Breast epithelium (tissue), 3 donors: Measurements from ENCODE around the gene MIEN1.

Experiments
- CTCF ChIP-seq, 3 donors: fragments of 450-650 bp; IDR thresholded peaks; one replicate each; pipeline ENCODE4 v1.5.1; 2016 to 2017; ENCODE audit warnings: antibody characterized with exemption in 3 of 3, mild to moderate bottlenecking in 3 of 3, moderate library complexity in 3 of 3
- POLR2A ChIP-seq: fragments of 450-650 bp; IDR thresholded peaks from one replicate; pipeline ENCODE4 v1.6.1; 2016; ENCODE audit warnings: antibody characterized with exemption, mild to moderate bottlenecking, moderate library complexity

GRCh38 chr17:39709998-39710964 is 20.1 kb downstream of the MIEN1 start:
- TF ChIP-seq CTCF (IDR thresholded peaks at IDR 0.05), result no peak
- no peak for TF ChIP-seq POLR2A
